AG09319 (cell line): ENCODE results near the gene TMEM185A.
A peak's percentile ranks its signal among the peaks of the same experiment; 100 is the strongest.
"Not testable (repeated sequence)": the region's sequence is repeated elsewhere in the genome, so short reads cannot be mapped to it uniquely, and the experiment has no call there.

ENCODE experiments used
- DNase-seq: peaks from one replicate; pipeline ENCODE4 v3.0.0-alpha.2; 2010; ENCODE audit warnings: low read depth; ENCODE audit errors: extremely low read depth
- CTCF ChIP-seq: IDR thresholded peaks from 2 replicates; pipeline ENCODE4 v1.5.1; 2011; ENCODE audit warnings: low read depth, mild to moderate bottlenecking, inconsistent platforms, low read length, moderate library complexity

TMEM185A gene

DNA sequence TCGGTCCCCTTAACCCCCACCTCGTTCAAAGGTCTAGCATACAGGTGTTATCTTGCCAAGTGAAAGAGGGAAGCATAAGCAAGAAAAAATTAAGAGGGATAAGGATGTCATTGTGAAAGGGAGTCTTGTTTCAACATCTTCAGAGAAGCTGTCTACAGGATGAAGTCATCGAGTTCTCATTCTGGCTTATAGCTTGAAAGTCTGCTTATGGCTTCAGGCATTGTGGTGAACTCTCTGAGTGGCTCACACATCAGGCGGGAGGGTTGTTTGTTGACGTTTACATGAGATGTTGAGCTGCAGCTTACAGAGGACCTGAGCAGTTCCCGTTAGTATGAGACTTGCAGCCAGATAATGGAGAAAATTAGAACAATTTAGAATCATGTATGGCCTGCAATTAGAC lies 60.9 kb downstream of the TMEM185A start:
- peak; percentile 23 for DNase-seq

GRCh38 chrX:149569770-149570169 lies 61.8 kb downstream of the TMEM185A start:
- DNase-seq = no peak

More for the DNA sequence above, 60.9 kb downstream of the TMEM185A start:
- TF ChIP-seq CTCF = no peak

DNA sequence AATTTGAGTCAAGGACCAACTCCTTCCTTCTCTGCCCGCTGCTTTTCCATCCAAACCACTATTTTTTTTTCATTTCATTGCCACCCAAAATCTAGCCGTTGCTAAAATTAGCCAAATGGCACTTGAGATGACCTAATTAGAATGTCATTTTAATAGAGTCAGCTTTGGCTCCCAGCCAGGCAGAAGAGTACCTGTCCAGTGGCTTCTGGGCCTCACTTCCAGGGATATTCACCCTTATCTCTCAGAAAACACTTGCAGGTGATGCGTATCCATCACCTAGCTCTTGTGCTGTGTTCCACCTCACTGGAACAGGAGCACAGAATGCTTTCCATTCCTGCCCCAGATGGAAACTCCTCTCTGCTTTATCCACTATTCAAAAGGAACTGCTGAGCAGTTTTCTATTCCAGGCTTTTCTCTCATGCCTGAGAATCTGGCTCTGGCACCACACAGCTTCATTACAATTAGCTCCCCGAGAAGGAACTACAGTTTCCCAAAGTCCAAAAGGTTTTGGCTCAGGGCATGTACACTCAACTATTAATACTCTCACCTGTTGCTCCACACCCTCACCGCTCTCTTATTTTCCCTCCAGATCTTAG lies 62.8 kb downstream of the TMEM185A start:
- TF ChIP-seq CTCF = no peak
- DNase-seq = no peak

More at GRCh38 chrX:149569770-149570169, 61.8 kb downstream of the TMEM185A start:
- TF ChIP-seq CTCF = no peak

DNA sequence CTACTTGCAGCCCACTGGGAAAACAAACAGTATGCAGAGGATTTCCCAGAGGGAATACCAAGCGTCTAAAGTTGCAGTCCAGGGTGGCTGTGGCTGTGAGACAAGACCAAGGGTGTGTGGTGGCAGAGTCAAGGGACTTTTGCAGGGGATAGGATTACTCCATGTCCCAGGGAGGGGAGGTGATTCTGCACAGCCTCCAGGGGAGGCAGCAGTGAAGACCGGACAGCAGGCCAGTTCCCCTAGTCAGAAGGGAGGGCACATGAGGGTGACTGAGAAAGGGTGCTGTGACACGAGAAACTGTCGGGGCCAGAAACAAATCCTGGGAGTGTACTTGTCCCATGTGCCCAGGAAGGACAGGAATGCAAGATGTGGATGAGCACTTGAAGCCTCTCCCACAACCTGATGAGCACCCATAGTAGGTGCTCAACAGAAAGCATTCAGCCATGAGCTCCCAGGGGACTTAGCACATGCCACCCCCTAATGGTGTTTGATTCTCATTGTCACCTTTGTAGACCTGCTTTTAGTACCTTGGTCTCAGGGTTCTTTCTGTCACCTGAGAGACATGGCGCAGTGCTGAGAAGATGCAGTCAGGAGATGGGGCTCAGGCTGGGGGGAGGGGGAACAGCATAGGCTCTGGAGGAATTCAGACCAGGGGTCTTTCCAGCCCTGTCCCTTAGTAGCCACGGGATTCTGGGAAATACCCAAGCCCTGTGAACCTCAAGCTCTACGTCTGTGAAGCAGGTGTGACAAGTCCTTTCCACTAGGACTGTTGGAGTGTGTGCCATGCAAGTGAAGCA lies 63.8 kb downstream of the TMEM185A start:
- no peak for DNase-seq
- TF ChIP-seq CTCF = no peak

DNA sequence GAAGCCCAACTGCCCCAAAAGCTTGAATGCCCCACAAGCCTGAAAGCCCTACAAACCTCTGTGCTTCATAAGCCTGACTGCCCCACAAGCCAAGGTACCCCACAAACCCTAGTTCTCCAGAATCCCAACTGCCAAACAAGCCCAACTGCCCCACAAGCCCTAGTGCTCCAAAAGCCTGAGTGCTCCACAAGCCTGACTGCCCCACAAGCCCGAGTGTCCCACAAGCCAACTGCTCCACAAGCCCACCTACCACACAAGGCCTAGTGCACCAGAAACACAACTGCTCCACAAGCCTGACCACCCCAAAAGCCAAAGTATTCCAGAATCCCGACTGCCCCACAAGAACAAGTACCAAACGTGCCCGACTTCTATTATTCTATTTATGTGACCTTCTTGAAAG lies 68.2 kb downstream of the TMEM185A start:
- DNase-seq = no peak
- TF ChIP-seq CTCF = no peak

DNA sequence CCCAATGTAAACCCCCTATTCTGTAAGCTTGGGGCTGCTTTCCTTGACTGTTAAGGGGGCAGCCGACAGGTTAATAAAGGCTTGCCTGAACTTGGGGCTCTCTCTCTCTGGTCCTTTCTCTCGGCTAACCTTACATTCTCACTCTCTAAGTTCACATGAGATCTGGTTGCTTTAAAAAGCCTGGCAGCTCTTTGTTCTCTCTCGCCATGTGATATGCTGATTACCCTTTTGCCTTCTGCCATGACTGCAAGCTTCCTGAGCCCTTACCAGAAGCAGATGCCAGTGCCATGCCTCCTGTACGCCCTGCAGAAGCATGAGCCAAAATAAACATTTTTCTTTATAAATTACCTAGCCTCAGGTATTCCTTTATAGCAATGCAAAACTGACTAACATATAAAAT lies 76.3 kb downstream of the TMEM185A start:
- not testable (repeated sequence) for DNase-seq

- DNase-seq = not testable (repeated sequence)
Measured at GRCh38 chrX:149551939-149552248, 79.7 kb downstream of the TMEM185A start.

DNA sequence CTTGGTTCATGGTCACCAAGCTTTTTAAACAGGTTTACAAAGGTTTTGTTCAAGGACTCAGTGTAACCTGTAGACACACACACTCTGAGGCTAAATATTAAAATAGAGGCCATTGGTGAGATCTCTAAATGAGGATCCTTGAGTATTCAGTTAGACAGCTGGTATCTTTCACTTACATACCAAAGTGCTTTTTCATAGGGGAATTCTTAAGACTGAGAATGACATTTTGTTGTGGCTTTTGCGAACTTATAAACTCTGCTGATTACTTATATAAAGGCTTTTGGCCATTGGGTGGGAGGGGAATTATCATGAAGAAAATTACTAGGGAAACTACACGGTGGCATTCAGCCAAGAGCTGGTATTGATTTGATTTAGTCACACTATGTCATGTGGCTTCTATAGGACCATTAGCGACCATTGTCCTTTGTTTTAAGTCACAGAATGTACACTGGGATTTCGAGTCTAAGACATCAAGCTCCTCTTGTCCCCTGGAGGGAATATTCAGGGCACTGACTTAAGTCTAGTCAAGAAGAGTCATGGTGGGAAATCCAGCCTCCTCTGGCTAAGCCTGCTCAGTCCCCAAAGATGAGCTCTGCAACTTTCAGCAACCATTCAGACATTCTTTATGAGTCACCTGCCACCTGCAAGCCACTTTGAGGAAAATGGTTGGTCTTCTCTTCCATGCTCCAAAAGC lies 80.2 kb downstream of the TMEM185A start:
- DNase-seq = not testable (repeated sequence)

GRCh38 chrX:149550454-149550853 lies 81.1 kb downstream of the TMEM185A start:
- not testable (repeated sequence) for DNase-seq

DNA sequence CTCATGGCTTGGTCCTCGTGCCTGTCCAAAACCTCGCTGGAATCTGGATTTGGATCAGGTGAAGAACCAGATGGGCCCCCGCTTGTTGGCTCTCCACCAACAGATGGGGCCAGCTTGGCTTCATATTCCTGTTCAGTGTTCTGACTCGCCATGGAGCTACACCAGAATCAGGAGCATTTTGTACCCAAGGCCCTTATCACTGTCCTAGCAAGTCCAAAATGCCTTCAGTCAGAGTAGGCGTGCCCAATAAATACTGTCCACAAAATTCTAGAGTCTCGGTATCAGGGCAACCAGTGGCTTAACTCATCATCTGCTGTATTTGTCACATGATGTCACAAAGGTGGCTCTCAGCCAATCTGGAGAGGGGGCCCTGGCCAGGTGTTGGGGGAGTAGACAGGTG lies 81.9 kb downstream of the TMEM185A start, which contains the start of gene HSFX3:
Gene HSFX3 (minus strand): TSS at position 224 of the 400 bp plus-strand sequence. CDS start 72 bp downstream, at position 152.
- DNase-seq = not testable (repeated sequence)

GRCh38 chrX:149547782-149548181 lies 83.8 kb downstream of the TMEM185A start:
- not testable (repeated sequence) for DNase-seq

DNA sequence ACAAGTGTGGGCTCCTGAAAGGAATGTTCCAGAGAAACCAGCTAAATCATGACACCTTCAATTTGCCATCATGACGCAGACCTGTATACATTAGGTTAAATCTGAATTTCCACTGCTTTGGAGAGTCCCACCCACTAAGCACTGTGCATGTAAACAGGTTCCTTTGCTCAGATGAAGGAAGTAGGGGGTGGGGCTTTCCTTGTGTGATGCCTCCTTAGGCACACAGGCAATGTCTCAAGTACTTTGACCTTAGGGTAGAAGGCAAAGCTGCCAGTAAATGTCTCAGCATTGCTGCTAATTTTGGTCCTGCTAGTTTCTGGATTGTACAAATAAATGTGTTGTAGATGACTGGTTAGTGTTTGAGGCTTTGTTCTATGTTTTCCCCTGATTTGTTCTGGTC lies 84.6 kb downstream of the TMEM185A start:
- not testable (repeated sequence) for DNase-seq
